PC-3 (cell line): ENCODE results near the gene CKB.

Experiments
- EZH2 ChIP-seq: fragments of 300-600 bp; sonication (generic); IDR thresholded peaks from one replicate; pipeline ENCODE4 v1.6.1; 2017; ENCODE audit warnings: antibody characterized with exemption, mild to moderate bottlenecking, low read length; ENCODE audit not compliant: unreplicated experiment
- TF ChIP-seq, protein P1 (sequence below): fragments of 300-600 bp; sonication (generic); conservative IDR thresholded peaks from 2 replicates; pipeline ENCODE4 v1.5.1; 2017; ENCODE audit warnings: antibody characterized with exemption, low read depth, mild to moderate bottlenecking, low read length

DNA sequence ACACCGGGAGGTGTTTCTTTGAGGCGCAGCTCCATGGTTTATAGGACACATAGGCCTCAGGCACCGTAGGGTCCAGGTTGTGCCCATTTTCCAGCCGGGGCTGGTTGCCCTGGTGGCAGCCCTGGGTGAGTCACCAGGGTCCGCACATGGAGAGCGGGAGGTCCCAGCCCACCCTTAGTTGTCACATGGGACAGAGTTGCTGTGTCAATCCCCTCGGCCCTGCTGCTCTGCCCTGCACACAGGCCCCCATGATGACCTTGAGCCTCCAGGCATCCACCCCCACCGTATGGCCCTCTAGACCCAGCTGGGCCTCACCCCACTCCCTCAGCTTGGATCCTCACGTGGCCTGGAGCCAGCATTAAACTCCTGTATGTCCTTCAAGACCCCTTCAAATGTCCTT is 14.1 kb upstream of the CKB start:
- TF ChIP-seq, protein P1, sequence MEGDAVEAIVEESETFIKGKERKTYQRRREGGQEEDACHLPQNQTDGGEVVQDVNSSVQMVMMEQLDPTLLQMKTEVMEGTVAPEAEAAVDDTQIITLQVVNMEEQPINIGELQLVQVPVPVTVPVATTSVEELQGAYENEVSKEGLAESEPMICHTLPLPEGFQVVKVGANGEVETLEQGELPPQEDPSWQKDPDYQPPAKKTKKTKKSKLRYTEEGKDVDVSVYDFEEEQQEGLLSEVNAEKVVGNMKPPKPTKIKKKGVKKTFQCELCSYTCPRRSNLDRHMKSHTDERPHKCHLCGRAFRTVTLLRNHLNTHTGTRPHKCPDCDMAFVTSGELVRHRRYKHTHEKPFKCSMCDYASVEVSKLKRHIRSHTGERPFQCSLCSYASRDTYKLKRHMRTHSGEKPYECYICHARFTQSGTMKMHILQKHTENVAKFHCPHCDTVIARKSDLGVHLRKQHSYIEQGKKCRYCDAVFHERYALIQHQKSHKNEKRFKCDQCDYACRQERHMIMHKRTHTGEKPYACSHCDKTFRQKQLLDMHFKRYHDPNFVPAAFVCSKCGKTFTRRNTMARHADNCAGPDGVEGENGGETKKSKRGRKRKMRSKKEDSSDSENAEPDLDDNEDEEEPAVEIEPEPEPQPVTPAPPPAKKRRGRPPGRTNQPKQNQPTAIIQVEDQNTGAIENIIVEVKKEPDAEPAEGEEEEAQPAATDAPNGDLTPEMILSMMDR, result no peak
- TF ChIP-seq EZH2, result no peak
